Raji (cell line): Measurements from ENCODE around the gene NOL9.

Experiments used
- POLR2A ChIP-seq: IDR thresholded peaks from 2 replicates; pipeline ENCODE4 v1.6.1; 2011; ENCODE audit warnings: low read depth, low read length, control low read depth; ENCODE audit not compliant: insufficient read depth

NOL9 gene

GRCh38 chr1:6507461-6507911, 46.8 kb downstream of the NOL9 start:
- TF ChIP-seq POLR2A, result no peak

GRCh38 chr1:6507037-6507428, 47.3 kb downstream of the NOL9 start:
- no peak for TF ChIP-seq POLR2A

GRCh38 chr1:6506210-6507036, 47.9 kb downstream of the NOL9 start:
- TF ChIP-seq POLR2A, result no peak

GRCh38 chr1:6505367-6506209, 48.7 kb downstream of the NOL9 start:
- no peak for TF ChIP-seq POLR2A

- no peak for TF ChIP-seq POLR2A
Measured at GRCh38 chr1:6504887-6505286, 49.4 kb downstream of the NOL9 start.

GRCh38 chr1:6503884-6504602, 50.3 kb downstream of the NOL9 start:
- no peak for TF ChIP-seq POLR2A

- no peak for TF ChIP-seq POLR2A
Measured at GRCh38 chr1:6502000-6502891, 52.1 kb downstream of the NOL9 start.

- TF ChIP-seq POLR2A, result no peak
Measured at GRCh38 chr1:6501279-6501813, 53.0 kb downstream of the NOL9 start.

GRCh38 chr1:6500544-6501278, 53.6 kb downstream of the NOL9 start:
- TF ChIP-seq POLR2A, result no peak

- TF ChIP-seq POLR2A, result no peak
Measured at GRCh38 chr1:6499296-6499695, 55.0 kb downstream of the NOL9 start.

- no peak for TF ChIP-seq POLR2A
Measured at GRCh38 chr1:6498576-6499111, 55.7 kb downstream of the NOL9 start.

GRCh38 chr1:6497867-6498575, 56.3 kb downstream of the NOL9 start:
- no peak for TF ChIP-seq POLR2A
